GM21423 (cell line): Measurements from ENCODE around the gene PTOV1.

Source experiments
- ATAC-seq: cut with Tn5 transposase; IDR thresholded peaks from one replicate; pipeline ENCODE4 v1.9.1; 2021; ENCODE audit warnings: mild to moderate bottlenecking, moderate library complexity; ENCODE audit not compliant: unreplicated experiment

Gene PTOV1

GRCh38 chr19:49843265-49843664, 7.7 kb upstream of the PTOV1 start:
- ATAC-seq, result no peak

- no peak for ATAC-seq
These were observed 6.5 kb upstream of the PTOV1 start for GRCh38 chr19:49844138-49845095.

- no peak for ATAC-seq
These were observed 5.5 kb upstream of the PTOV1 start for GRCh38 chr19:49845414-49845813.

GRCh38 chr19:49846408-49846807, 4.6 kb upstream of the PTOV1 start:
- ATAC-seq, result no peak

- no peak for ATAC-seq
These were observed 2.9 kb upstream of the PTOV1 start for GRCh38 chr19:49847731-49848696.

- no peak for ATAC-seq
These were observed 2.0 kb upstream of the PTOV1 start for GRCh38 chr19:49848938-49849337.

GRCh38 chr19:49849433-49850220, 1.3 kb upstream of the PTOV1 start:
- ATAC-seq, result no peak

GRCh38 chr19:49850221-49850486, 805 bp upstream of the PTOV1 start:
- ATAC-seq, result no peak

GRCh38 chr19:49851456-49852259, 699 bp downstream of the PTOV1 start:
- no peak for ATAC-seq

GRCh38 chr19:49852631-49853126, 1.7 kb downstream of the PTOV1 start:
- no peak for ATAC-seq

- ATAC-seq, result no peak
These were observed 3.0 kb downstream of the PTOV1 start for GRCh38 chr19:49853852-49854377.

GRCh38 chr19:49854378-49855263, 3.7 kb downstream of the PTOV1 start:
- no peak for ATAC-seq

- ATAC-seq, result no peak
These were observed 4.3 kb downstream of the PTOV1 start for GRCh38 chr19:49855277-49855675.

- no peak for ATAC-seq
These were observed 5.0 kb downstream of the PTOV1 start for GRCh38 chr19:49855676-49856573.

GRCh38 chr19:49856574-49857021, 5.6 kb downstream of the PTOV1 start:
- no peak for ATAC-seq

GRCh38 chr19:49857061-49857837, 6.3 kb downstream of the PTOV1 start:
- no peak for ATAC-seq

GRCh38 chr19:49857838-49858087, 6.8 kb downstream of the PTOV1 start:
- no peak for ATAC-seq
